NCI-H1417 treated with DMSO at 0.1 percent for 48 hours (cell line): ENCODE measurements around the gene BAG5.

ENCODE experiments used
- DNase-seq: peaks from one replicate; lab custom pipeline; 2025; lab: John Stamatoyannopoulos, UW

BAG5 gene

GRCh38 chr14:103509864-103510723 lies 52.4 kb downstream of the BAG5 start:
- DNase-seq, result no peak

- DNase-seq, result no peak
These were observed 53.7 kb downstream of the BAG5 start for GRCh38 chr14:103508521-103509329.

- no peak for DNase-seq
These were observed 54.7 kb downstream of the BAG5 start for GRCh38 chr14:103507751-103508150.
